Lung microvascular endothelial cell (primary cell): Measurements from ENCODE around the gene PPP2R2B. TPM values are rescaled to one million over a fixed set of nuclear protein-coding genes. Genes with fewer than 3 reads are reported as not detected.
"Not testable (repeated sequence)": the region's sequence is repeated elsewhere in the genome, so short reads cannot be mapped to it uniquely, and the experiment has no call there.

ENCODE experiments used
- DNase-seq, 2 donors: peaks; one replicate each; pipeline versions ENCODE4 v3.0.0 to v3.0.0-alpha.2; 2010; ENCODE audit warnings: low read depth in 2 of 2
- total RNA-seq: library from RNA; depleted of rRNA; stranded (reverse); fragments of >200 nt; gene quantifications from 2 replicates; pipeline ENCODE4 v1.2.1, GENCODE V29; 2014

The PPP2R2B gene
- total RNA-seq, 1 donor from 2014 or later = not detected

- DNase-seq = not testable (repeated sequence)
Observed at GRCh38 chr5:146556884-146557283, 321.7 kb downstream of the PPP2R2B start.

DNA sequence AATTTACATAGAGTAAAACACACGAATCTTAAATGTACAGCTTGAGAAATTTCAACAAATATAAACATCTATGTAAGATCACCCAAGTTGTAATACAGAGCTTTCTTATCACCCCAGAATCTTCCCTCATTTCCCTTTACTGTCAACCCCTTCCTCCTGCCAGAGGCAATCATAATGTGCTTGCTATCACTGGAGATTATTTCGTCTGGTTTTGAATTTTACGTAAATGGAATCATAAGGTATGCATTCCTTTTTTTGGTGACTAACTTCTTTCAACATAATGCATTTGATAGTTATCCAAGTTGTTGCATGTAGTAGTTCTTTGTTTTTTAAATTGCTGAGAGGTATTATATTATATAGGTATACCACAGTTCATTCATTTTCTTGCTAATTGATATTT lies 325.1 kb downstream of the PPP2R2B start:
- DNase-seq = no peak

DNA sequence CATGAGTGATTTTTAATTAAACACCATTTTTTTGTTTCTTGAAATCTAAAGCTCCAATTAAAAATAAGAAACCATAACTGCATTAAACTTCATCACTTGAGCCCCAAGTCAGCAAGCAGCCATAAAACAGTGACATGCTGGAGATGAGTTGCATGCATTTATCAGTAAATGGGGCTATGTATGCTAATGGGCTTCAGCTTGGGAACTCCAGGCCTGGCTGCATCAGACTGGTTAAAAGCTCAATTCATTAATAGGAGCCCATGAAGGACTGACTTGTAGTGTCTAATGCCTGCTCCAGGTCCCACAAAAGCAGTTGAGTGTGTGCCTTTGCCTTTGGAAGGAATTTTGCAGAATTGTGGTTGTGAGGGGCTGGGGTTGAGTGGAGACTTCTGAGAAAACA lies 328.9 kb downstream of the PPP2R2B start:
- no peak for DNase-seq

- no peak for DNase-seq
Observed at GRCh38 chr5:146548781-146549449, 329.6 kb downstream of the PPP2R2B start.

DNA sequence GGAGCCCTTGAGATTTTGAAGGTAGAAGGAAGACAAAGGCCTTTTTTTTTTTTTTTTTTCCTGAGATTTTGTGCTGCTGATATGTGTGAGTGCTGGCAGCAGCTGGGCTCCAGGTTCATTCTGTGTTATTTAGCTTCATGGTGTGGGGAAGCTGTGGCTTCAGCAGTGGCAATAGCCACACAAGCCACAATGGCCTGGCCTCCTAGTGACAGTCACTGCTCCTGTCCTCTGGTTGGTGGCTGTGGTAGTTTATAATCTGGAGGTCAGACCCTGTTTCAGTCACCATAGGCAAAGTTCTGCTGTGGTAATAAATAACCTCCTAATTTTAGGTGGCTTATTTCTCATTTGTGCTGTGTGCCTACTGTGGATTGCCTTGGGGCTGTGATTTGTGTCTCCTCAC lies 334.3 kb downstream of the PPP2R2B start:
- no peak for DNase-seq

DNA sequence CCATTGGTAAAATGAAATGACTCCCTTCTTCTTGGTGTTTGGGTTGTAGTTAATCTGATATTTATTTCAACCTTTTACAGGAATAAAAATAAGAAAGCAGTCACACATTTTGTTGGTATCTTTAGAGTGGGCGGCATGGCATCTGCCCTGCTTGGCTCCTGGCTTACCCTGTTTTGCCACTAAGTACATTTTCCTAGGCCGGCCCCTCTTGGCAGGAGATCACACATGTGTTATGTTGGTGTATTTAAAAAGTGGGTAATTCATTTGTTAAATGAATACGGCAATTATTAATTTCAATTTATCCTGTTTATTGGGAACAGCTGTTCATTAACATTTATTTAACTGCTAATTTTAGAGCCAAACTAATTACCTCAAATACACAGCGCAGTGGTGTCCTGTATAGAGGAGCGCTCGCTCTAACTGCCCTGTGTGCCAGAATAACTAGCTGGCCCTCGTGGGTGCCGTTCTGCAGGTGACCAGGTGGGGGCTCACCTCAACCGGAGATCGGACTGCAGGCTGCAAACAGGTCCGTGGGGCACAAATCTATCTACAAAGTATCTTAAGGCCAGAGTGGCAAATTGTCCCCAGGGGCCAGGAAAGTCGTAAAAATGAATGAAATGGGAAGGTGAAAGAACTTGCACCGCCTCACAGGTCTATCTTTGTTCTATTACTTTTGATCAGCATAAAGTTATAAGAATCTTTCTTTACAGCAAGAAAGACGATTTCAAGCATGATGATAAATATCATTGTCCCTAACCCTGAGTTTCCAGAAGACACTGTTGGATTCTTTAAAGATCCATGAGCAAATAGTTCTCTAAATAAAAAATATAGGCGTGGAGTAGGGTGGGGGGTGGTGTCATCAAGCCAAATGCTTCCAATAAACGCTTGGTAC lies 336.4 kb downstream of the PPP2R2B start:
- DNase-seq = peak; percentile 68 to 82

DNA sequence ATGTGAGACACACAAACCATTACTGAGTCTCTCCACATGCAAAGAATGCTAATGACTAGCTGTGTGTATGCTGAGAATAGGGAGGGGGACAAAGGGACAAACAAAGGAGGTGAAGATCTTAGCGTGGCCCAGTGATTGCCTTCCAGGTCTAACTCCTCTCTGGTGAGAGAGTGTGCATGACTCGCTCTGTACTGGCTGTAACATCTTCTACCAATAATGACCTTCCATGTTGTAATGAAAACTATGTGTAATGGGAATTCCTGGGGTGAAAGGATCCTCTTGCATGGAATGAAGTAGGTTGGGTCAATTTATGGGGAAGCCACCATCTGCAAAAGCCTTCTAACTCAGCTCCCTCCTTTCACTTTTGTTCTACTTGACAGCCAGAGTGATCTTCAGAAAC lies 338.1 kb downstream of the PPP2R2B start:
- no peak for DNase-seq

GRCh38 chr5:146539973-146540372 lies 338.6 kb downstream of the PPP2R2B start:
- no peak for DNase-seq

DNA sequence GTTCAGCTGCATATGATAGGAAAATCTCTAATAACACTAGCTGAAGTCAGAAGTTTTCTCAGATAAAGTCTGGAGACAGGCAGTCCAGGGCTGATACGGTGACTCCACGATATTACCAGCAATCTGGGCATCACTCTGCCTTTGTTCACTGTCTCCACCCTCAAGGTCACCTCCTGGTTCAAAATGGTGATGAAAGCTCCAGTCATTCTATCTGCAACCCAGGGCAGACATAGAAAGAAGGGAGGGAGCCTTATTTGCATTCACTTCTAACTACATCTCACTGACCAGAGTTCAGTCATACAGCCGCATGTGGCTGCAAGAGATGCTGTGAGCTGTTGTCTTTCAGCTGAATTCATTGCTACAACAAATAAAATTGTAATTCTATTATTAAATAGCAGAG lies 340.1 kb downstream of the PPP2R2B start:
- DNase-seq = no peak

DNA sequence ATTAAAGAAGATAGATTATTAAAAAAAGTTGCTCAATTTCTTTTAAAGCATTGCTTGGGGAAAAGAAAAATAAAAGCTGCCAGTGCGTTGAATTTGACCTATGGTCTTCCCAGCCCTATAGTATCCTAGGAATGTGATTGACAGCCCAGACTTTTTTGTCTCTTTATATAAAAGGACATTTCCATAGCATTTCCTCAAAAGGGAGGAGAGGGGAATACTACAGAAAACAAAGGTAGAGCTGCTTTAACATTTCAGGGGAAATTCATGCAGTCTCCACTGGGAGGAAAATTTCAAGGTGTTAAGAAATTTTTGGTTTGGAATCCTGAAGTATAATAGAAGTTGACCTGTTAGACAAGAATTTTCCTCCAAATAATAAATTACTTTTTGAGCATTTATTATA lies 344.7 kb downstream of the PPP2R2B start:
- no peak for DNase-seq

DNA sequence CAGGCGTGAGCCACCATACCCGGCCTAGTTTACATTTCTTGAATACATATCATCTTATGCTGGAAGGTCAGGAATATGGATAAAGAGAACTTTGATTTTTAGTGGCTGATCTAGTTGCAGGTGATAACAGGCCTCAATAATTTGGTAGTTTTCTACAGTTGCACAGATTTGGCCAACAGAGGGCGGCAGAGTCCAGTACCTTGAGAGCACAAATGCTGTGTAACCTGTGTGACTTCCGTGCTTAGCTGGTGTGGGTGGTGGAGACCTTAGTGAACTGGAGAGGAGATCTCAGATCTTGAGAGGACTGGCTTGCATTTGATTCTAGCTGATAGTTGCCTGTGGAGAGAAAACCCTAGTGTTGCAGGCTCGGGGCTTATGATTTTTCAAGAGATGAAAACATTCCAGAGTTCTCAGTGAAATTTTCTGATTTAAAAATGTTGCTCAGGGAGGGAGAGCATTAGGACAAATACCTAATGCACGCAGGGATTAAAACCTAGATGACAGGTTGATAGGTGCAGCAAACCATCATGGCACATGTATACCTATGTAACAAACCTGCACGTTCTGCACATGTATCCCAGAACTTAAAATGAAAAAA lies 345.2 kb downstream of the PPP2R2B start:
- peak; percentile 56 to 74 for DNase-seq
